ENCODE measurements around the gene EYS.

- no peak for TF ChIP-seq GATA3 (IDR thresholded peaks at IDR 0.05; ENCODE audit: low read depth, low read length)
- no peak for TF ChIP-seq GATA2 (IDR thresholded peaks at IDR 0.05; ENCODE audit: low read depth, low read length)
These were observed 969.6 kb downstream of the EYS start for GRCh38 chr6:64737418-64737817.

Data from SH-SY5Y (cell line).